IMR-90 (cell line): ENCODE measurements around the gene ART3. TPM values are rescaled to one million over a fixed set of nuclear protein-coding genes. Genes with fewer than 3 reads are reported as not detected.

Experiments
- ATAC-seq: fragments of 200-7000 bp; cut with Tn5 transposase; 2 replicates; pipeline ENCODE4 v1.9.1; 2020; ENCODE audit warnings: low read depth, mild to moderate bottlenecking, moderate library complexity
- BruUV-seq: library from RNA; stranded (reverse); fragments of 400-500 nt; replicated peaks from 2 replicates; lab custom pipeline; 2021; lab: Mats Ljungman, UMichigan
- CTCF ChIA-PET: fragments of 300-600 bp; formaldehyde crosslinking; extraction: SDS; loops from one replicate; lab custom pipeline; 2021; ENCODE audit warnings: antibody characterized with exemption; lab: Yijun Ruan, JAX
- POLR2A ChIA-PET: fragments of 300-600 bp; sonication (Branson Sonifier 250); formaldehyde crosslinking; loops from one replicate; lab custom pipeline; 2022; ENCODE audit warnings: antibody characterized with exemption; ENCODE audit not compliant: unreplicated experiment; lab: Charles Lee
- DNase-seq: peaks from one replicate; pipeline ENCODE4 v3.0.0; 2013
- H2AFZ ChIP-seq: replicated peaks from 2 replicates; pipeline ENCODE3; 2013; ENCODE audit warnings: low read length, mild to moderate bottlenecking; ENCODE audit not compliant: poor library complexity
- H2AK5ac ChIP-seq: 2 replicates; pipeline ENCODE4 v1.6.1; 2013; ENCODE audit warnings: low read depth, low read length, inconsistent platforms
- H2AK9ac ChIP-seq: replicated peaks from 2 replicates; pipeline ENCODE3; 2013; ENCODE audit warnings: mild to moderate bottlenecking, low read depth, low read length, moderate library complexity; ENCODE audit not compliant: poor library complexity
- H2BK120ac ChIP-seq: 2 replicates; pipeline ENCODE4 v1.6.1; 2013; ENCODE audit warnings: low read depth, low read length, inconsistent platforms
- H2BK15ac ChIP-seq: 3 replicates; pipeline ENCODE4 v1.6.1; 2013; ENCODE audit warnings: low read depth, low read length, inconsistent platforms
- H2BK20ac ChIP-seq: 2 replicates; pipeline ENCODE4 v1.6.1; 2013; ENCODE audit warnings: low read depth, mild to moderate bottlenecking, inconsistent platforms, low read length, moderate library complexity
- H2BK5ac ChIP-seq: 2 replicates; pipeline ENCODE4 v1.6.1; 2013; ENCODE audit warnings: mild to moderate bottlenecking, low read depth, low read length, inconsistent platforms; ENCODE audit not compliant: poor library complexity, severe bottlenecking
- H3K14ac ChIP-seq: replicated peaks from 2 replicates; pipeline ENCODE4 v1.6.1; 2013; ENCODE audit warnings: low read depth, low read length, inconsistent platforms
- H3K18ac ChIP-seq: 2 replicates; pipeline ENCODE4 v1.6.1; 2013; ENCODE audit warnings: low read depth, low read length, control low read depth
- H3K23ac ChIP-seq: 2 replicates; pipeline ENCODE4 v1.6.1; 2013; ENCODE audit warnings: low read depth, low read length, inconsistent platforms
- H3K27ac ChIP-seq: 2 replicates; pipeline ENCODE4 v1.5.1; 2013; ENCODE audit warnings: mild to moderate bottlenecking, control low read depth, low read length; ENCODE audit not compliant: insufficient read depth
- H3K27me3 ChIP-seq: 2 replicates; pipeline ENCODE4 v1.6.1; 2013; ENCODE audit warnings: low read length; ENCODE audit not compliant: control insufficient read depth, insufficient read depth
- H3K36me3 ChIP-seq: 2 replicates; pipeline ENCODE4 v1.6.1; 2013; ENCODE audit warnings: low read length, mixed read lengths; ENCODE audit not compliant: control insufficient read depth, insufficient read depth
- H3K4ac ChIP-seq: 2 replicates; pipeline ENCODE4 v1.6.1; 2013; ENCODE audit warnings: low read depth, low read length, inconsistent platforms
- H3K4me1 ChIP-seq: 2 replicates; pipeline ENCODE4 v1.6.1; 2013; ENCODE audit warnings: low read length, mixed read lengths; ENCODE audit not compliant: control insufficient read depth, insufficient read depth
- H3K4me2 ChIP-seq: 2 replicates; pipeline ENCODE4 v1.6.1; 2013; ENCODE audit warnings: low read depth, mild to moderate bottlenecking, control low read depth, low read length, moderate library complexity
- H3K4me3 ChIP-seq: 2 replicates; pipeline ENCODE4 v1.5.1; 2013; ENCODE audit warnings: low read depth, mild to moderate bottlenecking, control low read depth, low read length, moderate library complexity; ENCODE audit not compliant: insufficient read depth
- H3K56ac ChIP-seq: 2 replicates; pipeline ENCODE4 v1.6.1; 2013; ENCODE audit warnings: low read length, inconsistent platforms; ENCODE audit not compliant: insufficient read depth; ENCODE audit errors: extremely low read depth
- H3K79me1 ChIP-seq, 2 experiments: 2 replicates each; pipeline ENCODE4 v1.6.1; 2013; ENCODE audit warnings: low read length in 2 of 2, inconsistent platforms in 1 of 2, low read depth in 1 of 2
- H3K9ac ChIP-seq: 2 replicates; pipeline ENCODE4 v1.6.1; 2013; ENCODE audit warnings: low read depth, low read length, control low read depth
- H3K9me1 ChIP-seq: 2 replicates; pipeline ENCODE4 v1.6.1; 2013; ENCODE audit warnings: low read length, inconsistent platforms; ENCODE audit not compliant: insufficient read depth
- H3K9me3 ChIP-seq: 2 replicates; pipeline ENCODE4 v1.6.1; 2013; ENCODE audit warnings: low read length; ENCODE audit not compliant: control insufficient read depth, insufficient read depth
- H4K20me1 ChIP-seq: 2 replicates; pipeline ENCODE4 v1.6.1; 2013; ENCODE audit warnings: low read length, inconsistent platforms; ENCODE audit not compliant: insufficient read depth
- H4K5ac ChIP-seq: 2 replicates; pipeline ENCODE4 v1.6.1; 2013; ENCODE audit warnings: mild to moderate bottlenecking, low read depth, low read length, control low read depth
- H4K8ac ChIP-seq, 2 experiments: 2 replicates each; pipeline ENCODE4 v1.6.1; 2013; ENCODE audit warnings: low read depth in 2 of 2, low read length in 2 of 2, control low read depth in 1 of 2, inconsistent platforms in 1 of 2
- H4K91ac ChIP-seq: 2 replicates; pipeline ENCODE4 v1.6.1; 2013; ENCODE audit warnings: low read depth, low read length, inconsistent platforms; ENCODE audit not compliant: insufficient read depth
- CEBPB ChIP-seq: IDR thresholded peaks from 2 replicates; pipeline ENCODE4 v1.6.1; 2012; ENCODE audit warnings: low read depth, low read length, improper control_type of control experiment
- CTCF ChIP-seq: conservative IDR thresholded peaks from 2 replicates; pipeline ENCODE4 v1.5.1; 2012; ENCODE audit warnings: mild to moderate bottlenecking, low read depth, low read length, improper control_type of control experiment
- POLR2A ChIP-seq: IDR thresholded peaks from 2 replicates; pipeline ENCODE4 v1.6.1; 2012; ENCODE audit warnings: mild to moderate bottlenecking, low read depth, low read length
- RCOR1 ChIP-seq: IDR thresholded peaks from 2 replicates; pipeline ENCODE4 v1.6.1; 2012; ENCODE audit warnings: mild to moderate bottlenecking, low read length, improper control_type of control experiment; ENCODE audit not compliant: insufficient replicate concordance
- RFX5 ChIP-seq: IDR thresholded peaks from 2 replicates; pipeline ENCODE4 v1.8.0; 2012; ENCODE audit warnings: low read depth, mild to moderate bottlenecking, low read length, moderate library complexity
- SMC3 ChIP-seq: fragments of 150-350 bp; IDR thresholded peaks from 2 replicates; pipeline ENCODE4 v1.6.1; 2016; ENCODE audit warnings: low read depth, mild to moderate bottlenecking, antibody characterized with exemption, low read length, moderate library complexity
- WGBS, 2 experiments: methylation state at CpG; one replicate each; pipeline versions ENCODE4 v1.1.5 to v1.1.7; 2013; ENCODE audit warnings: missing lambda C conversion rate in 2 of 2; ENCODE audit not compliant: insufficient read length in 1 of 2; ENCODE audit errors: extremely low coverage in 2 of 2; 5-methylcytosine and 5-hydroxymethylcytosine counted together
- dilution Hi-C: fragments of 300-500 bp; cut with HindIII; formaldehyde crosslinking; loops from one replicate; pipeline ENCODE4 v1.14.3; 2018; ENCODE audit warnings: low sequenced_read_pairs; ENCODE audit not compliant: unreplicated experiment
- in situ Hi-C: fragments of 300-500 bp; cut with MboI; formaldehyde crosslinking; loops from 3 replicates; pipeline ENCODE4 v1.14.3; 2019; ENCODE audit warnings: low sequenced_read_pairs, inconsistent platforms, mixed read lengths
- intact Hi-C: fragments of 100-400 bp; cut with micrococcal nuclease; formaldehyde crosslinking; loops from 2 replicates; pipeline ENCODE4 v1.10.0; 2022
- polyA plus RNA-seq, 3 experiments: library from polyadenylated mRNA; depleted of rRNA; stranded (reverse); fragments of >200 nt; gene quantifications; 2 replicates each; pipeline ENCODE4 v1.2.3, GENCODE V29; 2012; ENCODE audit warnings: low replicate concordance in 1 of 3
- total RNA-seq: library from RNA; depleted of rRNA; stranded (reverse); fragments of >200 nt; gene quantifications from 2 replicates; pipeline ENCODE4 v1.2.3, GENCODE V29; 2012

Gene ART3
- total and polyA plus RNA-seq, 2 of the 4 experiments (the other 2 are of a cell fraction) = 0.15 TPM; not detected in 1

GRCh38 chr4:76084542-76084941, 10.0 kb downstream of the ART3 start:
- H3K4me2 ChIP-seq = no peak overlapping the region

More at GRCh38 chr4:76084542-76084941, 10.0 kb downstream of the ART3 start:
- Histone ChIP-seq H3K27me3 (peaks cover 24% of the 10 kb centered on the region), H2AK5ac (no peak overlapping the region), H2BK20ac (no peak overlapping the region), H3K18ac (no peak overlapping the region), H3K4ac (no peak overlapping the region), H3K79me1 (no peaks in the 10 kb centered on the region), H2AFZ (no peak overlapping the region), H3K9me1 (no peaks in the 10 kb centered on the region), H3K56ac (no peak overlapping the region), H2BK120ac (no peak overlapping the region), H3K14ac (no peak overlapping the region), H4K91ac (no peak overlapping the region), H4K5ac (no peak overlapping the region), H3K4me3 (no peak overlapping the region), H4K8ac (no peak overlapping the region), H3K4me1 (no peaks in the 10 kb centered on the region), H2AK9ac (no peak overlapping the region), H4K20me1 (no peaks in the 10 kb centered on the region), H3K23ac (no peak overlapping the region), H3K9me3 (no peaks in the 10 kb centered on the region), H3K9ac (no peak overlapping the region), H3K36me3 (no peaks in the 10 kb centered on the region), H2BK5ac (no peak overlapping the region), H2BK15ac (no peak overlapping the region), H3K27ac (no peak overlapping the region)
- no peak for DNase-seq
- WGBS, 2 experiments = no CpG with 5 or more reads among the region's 1 CpG
- ATAC-seq = no peak
- ChIA-PET POLR2A (no interaction called here), CTCF (interaction anchor here (1.1 kb wide), 1 partner anchor 10 kb away, joined by 3 read pairs; the partner anchor contains the start of gene ART3)
- no TSS peak for BruUV-seq
- dilution Hi-C loops (no loop called here), in situ Hi-C loops (no loop called here), intact Hi-C loops (loop anchor here (10.0 kb wide), 1 partner anchor 190 kb away; no protein-coding TSS in a partner anchor)
- TF ChIP-seq CEBPB (no peak), RFX5 (no peak), RCOR1 (no peak), SMC3 (no peak), CTCF (no peak), POLR2A (no peak)
